B cell (primary cell): ENCODE data around the gene GZMM.

ENCODE experiments used
- EZH2 ChIP-seq: IDR thresholded peaks from 2 replicates; pipeline ENCODE4 v1.6.1; 2012; ENCODE audit warnings: borderline replicate concordance, low read depth, mild to moderate bottlenecking, moderate library complexity, low read length; ENCODE audit not compliant: insufficient read depth, poor library complexity, severe bottlenecking
- TF ChIP-seq, protein P1 (sequence below): fragments of 200-600 bp; IDR thresholded peaks from one replicate; pipeline ENCODE4 v1.8.0; 2022; ENCODE audit warnings: antibody characterized with exemption, mild to moderate bottlenecking

DNA sequence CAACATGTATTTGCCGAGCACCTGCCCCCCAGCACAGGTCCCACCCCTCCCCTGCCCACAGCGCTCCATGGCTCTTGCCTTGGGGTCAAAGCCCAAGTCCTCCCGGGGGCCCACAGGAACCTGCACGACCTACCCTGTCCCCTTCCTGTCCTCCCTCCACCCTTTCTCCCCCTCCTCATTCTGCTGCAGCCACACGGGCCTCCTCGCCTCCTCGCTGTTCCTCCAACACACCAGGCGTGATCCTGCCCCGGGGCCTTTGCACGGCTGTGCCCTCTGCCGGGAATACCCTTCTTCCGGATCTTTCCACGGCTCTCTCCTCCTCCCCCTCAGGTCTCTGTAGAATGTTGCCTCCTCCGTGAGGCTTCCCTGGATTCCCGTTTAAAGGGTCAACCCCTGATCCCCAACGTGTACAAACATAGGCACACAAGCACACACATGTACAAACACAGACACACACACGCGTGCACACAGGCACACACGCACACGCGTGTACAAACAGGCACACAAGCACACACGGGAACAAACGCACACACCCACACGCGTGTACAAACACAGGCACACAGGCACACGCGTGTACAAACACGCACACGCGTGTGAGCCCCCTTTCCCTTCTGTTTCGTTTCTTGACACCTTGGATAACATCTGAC is 44.8 kb upstream of the GZMM start:
- TF ChIP-seq, protein P1, sequence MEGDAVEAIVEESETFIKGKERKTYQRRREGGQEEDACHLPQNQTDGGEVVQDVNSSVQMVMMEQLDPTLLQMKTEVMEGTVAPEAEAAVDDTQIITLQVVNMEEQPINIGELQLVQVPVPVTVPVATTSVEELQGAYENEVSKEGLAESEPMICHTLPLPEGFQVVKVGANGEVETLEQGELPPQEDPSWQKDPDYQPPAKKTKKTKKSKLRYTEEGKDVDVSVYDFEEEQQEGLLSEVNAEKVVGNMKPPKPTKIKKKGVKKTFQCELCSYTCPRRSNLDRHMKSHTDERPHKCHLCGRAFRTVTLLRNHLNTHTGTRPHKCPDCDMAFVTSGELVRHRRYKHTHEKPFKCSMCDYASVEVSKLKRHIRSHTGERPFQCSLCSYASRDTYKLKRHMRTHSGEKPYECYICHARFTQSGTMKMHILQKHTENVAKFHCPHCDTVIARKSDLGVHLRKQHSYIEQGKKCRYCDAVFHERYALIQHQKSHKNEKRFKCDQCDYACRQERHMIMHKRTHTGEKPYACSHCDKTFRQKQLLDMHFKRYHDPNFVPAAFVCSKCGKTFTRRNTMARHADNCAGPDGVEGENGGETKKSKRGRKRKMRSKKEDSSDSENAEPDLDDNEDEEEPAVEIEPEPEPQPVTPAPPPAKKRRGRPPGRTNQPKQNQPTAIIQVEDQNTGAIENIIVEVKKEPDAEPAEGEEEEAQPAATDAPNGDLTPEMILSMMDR = no peak
- no peak for TF ChIP-seq EZH2
